B cell (primary cell): Measurements from ENCODE around the gene CAPN12. TPM values are rescaled to one million over a fixed set of nuclear protein-coding genes. Genes with fewer than 3 reads are reported as not detected.

ENCODE experiments used
- ATAC-seq: fragments of 200-7000 bp; cut with Tn5 transposase; one replicate; pipeline ENCODE4 v1.10.0; 2021; ENCODE audit warnings: low read depth, mild to moderate bottlenecking, moderate number of reproducible peaks, moderate library complexity
- CTCF ChIA-PET: fragments of 350-600 bp; sonication (Branson Sonifier 250); formaldehyde crosslinking; loops from one replicate; lab custom pipeline; 2021; ENCODE audit warnings: antibody characterized with exemption, inconsistent platforms; lab: Charles Lee
- POLR2A ChIA-PET: fragments of 350-600 bp; sonication (Branson Sonifier 250); formaldehyde crosslinking; loops from one replicate; lab custom pipeline; 2021; ENCODE audit warnings: antibody characterized with exemption; lab: Charles Lee
- DNase-seq: peaks from one replicate; pipeline ENCODE4 v3.0.0; 2013
- H2AFZ ChIP-seq: 2 replicates; pipeline ENCODE4 v1.6.1; 2012; ENCODE audit warnings: mild to moderate bottlenecking, low read depth, low read length; ENCODE audit not compliant: insufficient read depth, poor library complexity, severe bottlenecking
- H3K27ac ChIP-seq, 2 donors: 1 replicate in 1 of 2; 2 replicates in 1 of 2; pipeline ENCODE4 v1.5.1; 2012 to 2013; ENCODE audit warnings: low read length in 2 of 2, mild to moderate bottlenecking in 2 of 2, moderate library complexity in 1 of 2
- H3K27me3 ChIP-seq, 4 experiments: fragments of 200-600 bp in 1 of 4; sonication (generic) in 1 of 4; replicated peaks in 1 of 4; 1 replicate in 2 of 4; 2 replicates in 2 of 4; pipeline versions ENCODE4 v1.6.1 to v1.7.0; 2013 to 2016; ENCODE audit warnings: low read length in 3 of 4, mild to moderate bottlenecking in 2 of 4, mixed read lengths in 1 of 4, moderate library complexity in 1 of 4; ENCODE audit not compliant: insufficient read depth in 4 of 4, control insufficient read depth in 3 of 4; ENCODE audit errors: control extremely low read depth in 1 of 4
- H3K36me3 ChIP-seq, 2 experiments: replicated peaks in 1 of 2; 1 replicate in 1 of 2; 2 replicates in 1 of 2; pipeline versions ENCODE4 v1.6.1 to v1.7.1; 2013; ENCODE audit warnings: low read length in 1 of 2; ENCODE audit not compliant: insufficient read depth in 2 of 2, control insufficient read depth in 1 of 2; ENCODE audit errors: control extremely low read depth in 1 of 2, extremely low read depth in 1 of 2
- H3K4me1 ChIP-seq, 2 donors: fragments of 200-600 bp in 1 of 2; sonication (generic) in 1 of 2; 1 replicate in 1 of 2; 2 replicates in 1 of 2; pipeline versions ENCODE4 v1.5.1 to v1.6.1; 2013 to 2017; ENCODE audit warnings: low read length in 2 of 2; ENCODE audit not compliant: control insufficient read depth in 2 of 2, insufficient read depth in 2 of 2
- H3K4me2 ChIP-seq: replicated peaks from 2 replicates; pipeline ENCODE3; 2012; ENCODE audit warnings: mild to moderate bottlenecking, low read depth, low read length; ENCODE audit not compliant: poor library complexity, severe bottlenecking
- H3K4me3 ChIP-seq, 5 experiments: fragments of 200-600 bp in 1 of 5; sonication (generic) in 1 of 5; 1 replicate in 3 of 5; 2 replicates in 2 of 5; pipeline versions ENCODE4 v1.5.1 to v1.7.0; 2011 to 2016; ENCODE audit warnings: low read length in 4 of 5, mild to moderate bottlenecking in 4 of 5, low read depth in 2 of 5, control low read depth in 1 of 5, moderate library complexity in 1 of 5; ENCODE audit not compliant: insufficient read depth in 1 of 5; ENCODE audit errors: control extremely low read depth in 1 of 5, extremely low read depth in 1 of 5
- H3K79me2 ChIP-seq: fragments of 200-600 bp; sonication (generic); one replicate; pipeline ENCODE4 v1.6.0; 2016; ENCODE audit warnings: low read length; ENCODE audit not compliant: control insufficient read depth, insufficient read depth
- H3K9ac ChIP-seq: fragments of 200-600 bp; sonication (generic); 2 replicates; pipeline ENCODE4 v1.6.1; 2017; ENCODE audit warnings: mild to moderate bottlenecking, low read length, moderate library complexity
- H3K9me3 ChIP-seq, 3 donors: one replicate each; pipeline versions ENCODE4 v1.6.1 to v1.7.1; 2013; ENCODE audit warnings: low read length in 2 of 3; ENCODE audit not compliant: control insufficient read depth in 2 of 3, insufficient read depth in 1 of 3; ENCODE audit errors: control extremely low read depth in 1 of 3
- H4K20me1 ChIP-seq: 2 replicates; pipeline ENCODE4 v1.6.0; 2012; ENCODE audit warnings: mild to moderate bottlenecking, low read length; ENCODE audit not compliant: insufficient read depth, control insufficient read depth, poor library complexity, severe bottlenecking
- H3K27ac Mint-ChIP-seq: one replicate; pipeline ENCODE4 v1.8.0; 2021; ENCODE audit warnings: mixed read lengths
- H3K27me3 Mint-ChIP-seq: one replicate; pipeline ENCODE4 v1.8.0; 2021; ENCODE audit warnings: mixed read lengths
- H3K4me1 Mint-ChIP-seq: one replicate; pipeline ENCODE4 v1.8.0; 2021; ENCODE audit warnings: mixed read lengths
- H3K4me3 Mint-ChIP-seq: one replicate; pipeline ENCODE4 v1.8.0; 2021; ENCODE audit warnings: mixed read lengths
- H3K9me3 Mint-ChIP-seq: one replicate; pipeline ENCODE4 v1.8.0; 2022; ENCODE audit warnings: mixed read lengths; ENCODE audit not compliant: insufficient read depth
- CTCF ChIP-seq: fragments of 200-600 bp; IDR thresholded peaks from one replicate; pipeline ENCODE4 v1.8.0; 2022; ENCODE audit warnings: antibody characterized with exemption, mild to moderate bottlenecking
- EZH2 ChIP-seq: IDR thresholded peaks from 2 replicates; pipeline ENCODE4 v1.6.1; 2012; ENCODE audit warnings: borderline replicate concordance, low read depth, mild to moderate bottlenecking, moderate library complexity, low read length; ENCODE audit not compliant: insufficient read depth, poor library complexity, severe bottlenecking
- WGBS: methylation state at CpG from one replicate; pipeline ENCODE4 v1.1.5; 2013; ENCODE audit warnings: missing lambda C conversion rate; ENCODE audit not compliant: insufficient coverage; 5-methylcytosine and 5-hydroxymethylcytosine counted together
- intact Hi-C: fragments of 100-400 bp; cut with micrococcal nuclease; formaldehyde crosslinking; loops from one replicate; pipeline ENCODE4 v1.10.0; 2022
- polyA minus RNA-seq: library from RNA; depleted of rRNA, polyadenylated mRNA; stranded (reverse); fragments of >200 nt; gene quantifications from 2 replicates; pipeline ENCODE4 v1.2.3, GENCODE V29; 2012
- polyA plus RNA-seq: library from polyadenylated mRNA; depleted of rRNA; stranded (reverse); fragments of >200 nt; gene quantifications from 2 replicates; pipeline ENCODE4 v1.2.3, GENCODE V29; 2012
- total RNA-seq, 2 donors: library from RNA; stranded (reverse); fragments of 120-200 nt in 1 of 2; gene quantifications; 1 replicate in 1 of 2; 2 replicates in 1 of 2; pipeline versions ENCODE4 v1.2.3 to v1.2.4, GENCODE V29; 2013 to 2022

CAPN12 gene
- total RNA-seq (28.6 TPM in 2 replicates), polyA plus RNA-seq (50.5 and 104 TPM in 2 replicates), polyA minus RNA-seq (10.3 and 15.4 TPM in 2 replicates)
- total RNA-seq (2013), result 17.9 TPM

GRCh38 chr19:38744298-38744681 lies at the start of gene CAPN12:
Gene CAPN12 (minus strand): TSS chr19:38744474. CDS start chr19:38744165, 309 bp downstream.
- H3K27me3 Mint-ChIP-seq, result no peaks in the 10 kb centered on the region
- H3K27me3 ChIP-seq, result no peaks in the 10 kb centered on the region
- H3K9me3 Mint-ChIP-seq, result no peaks in the 10 kb centered on the region
- H3K9ac ChIP-seq, result no peak within 1 kb of the TSS
- no peak within 1 kb of the TSS for H3K4me3 ChIP-seq
- H3K4me2 ChIP-seq, result no peak within 1 kb of the TSS
- H3K9me3 ChIP-seq, result no peaks in the 10 kb centered on the region
- intact Hi-C loops, result no loop called here
- ChIA-PET POLR2A (interaction anchor here (0.7 kb wide), 1 partner anchor 296 kb away, joined by 5 read pairs; no protein-coding TSS in a partner anchor), CTCF (no interaction called here)
- TF ChIP-seq EZH2 (no peak), CTCF (no peak)
- no peaks in the 10 kb centered on the region for H3K36me3 ChIP-seq
- H3K27ac Mint-ChIP-seq, result no peak within 1 kb of the TSS
- no peak within 1 kb of the TSS for H3K4me3 Mint-ChIP-seq
- 91% methylated on average over 2 of the region's 10 CpGs for WGBS
- peaks cover 4% of the 10 kb centered on the region for H3K4me1 Mint-ChIP-seq
- H4K20me1 ChIP-seq, result no peaks in the 10 kb centered on the region
- H3K4me1 ChIP-seq, result peaks cover 0 to 8% of the 10 kb centered on the region in 2 donors
- H3K79me2 ChIP-seq, result no peaks in the 10 kb centered on the region
- DNase-seq (no peak), ATAC-seq (no peak)
- no peak within 1 kb of the TSS for H3K27ac ChIP-seq
- no peak within 1 kb of the TSS for H2AFZ ChIP-seq

- no peak for DNase-seq
- no CpG with 5 or more reads among the region's 5 CpGs for WGBS
- H3K27me3 Mint-ChIP-seq, result no peaks in the 10 kb centered on the region
- no peaks in the 10 kb centered on the region for H3K9me3 ChIP-seq
- H3K4me2 ChIP-seq, result no peak overlapping the region
- H2AFZ ChIP-seq, result no peak overlapping the region
- no peak overlapping the region for H3K27ac Mint-ChIP-seq
- H3K36me3 ChIP-seq, result no peaks in the 10 kb centered on the region
- H3K9me3 Mint-ChIP-seq, result no peaks in the 10 kb centered on the region
- H3K4me3 Mint-ChIP-seq, result peak overlapping the region; percentile 81
- no peak for ATAC-seq
- no peak overlapping the region for H3K4me3 ChIP-seq
- POLR2A ChIA-PET, result interaction anchor here (1.6 kb wide), 1 partner anchor 24 kb away, joined by 4 read pairs; no protein-coding TSS in a partner anchor
- H3K4me1 ChIP-seq, result peaks cover 4 to 8% of the 10 kb centered on the region in 2 donors
- intact Hi-C loops, result loop anchor here (10.0 kb wide), 1 partner anchor 59 kb away; no protein-coding TSS in a partner anchor
- no peaks in the 10 kb centered on the region for H4K20me1 ChIP-seq
- no peaks in the 10 kb centered on the region for H3K79me2 ChIP-seq
- TF ChIP-seq EZH2 (no peak), CTCF (no peak)
- no peak overlapping the region for H3K27ac ChIP-seq
- H3K27me3 ChIP-seq, result no peaks in the 10 kb centered on the region
- no peak overlapping the region for H3K9ac ChIP-seq
- H3K4me1 Mint-ChIP-seq, result peaks cover 4% of the 10 kb centered on the region
- CTCF ChIA-PET, result interaction anchor here (1.3 to 1.8 kb wide), 3 partner anchors 24 to 106 kb away, joined by 3 to 7 read pairs (median 7); partner anchors contain the start of genes NFKBIB and SIRT2
Measured at GRCh38 chr19:38793671-38794070, 49.4 kb upstream of the CAPN12 start.
